Pancreas (tissue), 10 donors: ENCODE data around the gene PRDM5. TPM values are rescaled to one million over a fixed set of nuclear protein-coding genes. Genes with fewer than 3 reads are reported as not detected.

ENCODE experiments used
- ATAC-seq, 4 donors: fragments of 200-7000 bp; cut with Tn5 transposase; one replicate each; pipeline versions ENCODE4 v1.8.0 to v1.9.1; 2020; ENCODE audit warnings: mild to moderate bottlenecking in 4 of 4, moderate library complexity in 4 of 4
- DNase-seq, 6 donors: peaks; one replicate each; pipeline ENCODE4 v3.0.0-alpha.2; 2020
- FAIRE-seq: peaks from 2 replicates; lab custom pipeline; 2012; peaks lifted over from hg19 to GRCh38; lab: Jason Lieb, UNC
- H3K27ac ChIP-seq, 4 donors: fragments of 200-600 bp; sonication (generic); 1 replicate in 3 of 4; 2 replicates in 1 of 4; pipeline versions ENCODE4 v1.5.0 to v1.8.0; 2020
- H3K27me3 ChIP-seq, 4 donors: fragments of 200-600 bp; one replicate each; pipeline ENCODE4 v1.8.0; 2021
- H3K36me3 ChIP-seq, 3 donors: fragments of 200-600 bp; sonication (generic) in 1 of 3; one replicate each; pipeline versions ENCODE4 v1.5.0 to v1.8.0; 2020 to 2021
- H3K4me1 ChIP-seq, 3 donors: fragments of 200-600 bp; one replicate each; pipeline ENCODE4 v1.8.0; 2021
- H3K4me3 ChIP-seq, 4 donors: fragments of 200-600 bp; sonication (generic) in 2 of 4; one replicate each; pipeline versions ENCODE4 v1.5.0 to v1.8.0; 2020 to 2021
- H3K9me3 ChIP-seq, 4 donors: fragments of 200-600 bp; one replicate each; pipeline ENCODE4 v1.8.0; 2021
- CTCF ChIP-seq, 4 donors: fragments of 200-600 bp; sonication (generic) in 3 of 4; IDR thresholded peaks; one replicate each; pipeline versions ENCODE4 v1.5.0 to v1.8.0; 2021; ENCODE audit warnings: antibody characterized with exemption in 4 of 4
- WGBS, 2 donors: extraction: QIAGEN DNeasy Blood & Tissue Kit; methylation state at CpG; one replicate each; pipeline ENCODE4 v1.1.7; 2013; 5-methylcytosine and 5-hydroxymethylcytosine counted together
- intact Hi-C, 3 donors: fragments of 100-400 bp; cut with DNase I; formaldehyde crosslinking; loops; one replicate each; pipeline versions ENCODE4 v1.11.1 to v1.14.2; 2022
- polyA plus RNA-seq, 2 donors: library from polyadenylated mRNA; stranded (reverse); fragments of 200-250 nt; gene quantifications; one replicate each; pipeline ENCODE4 v1.2.3, GENCODE V29; 2013
- total RNA-seq, 6 donors: library from RNA; stranded (reverse); fragmentation: NEBNext Ultra II Directional in 4 of 6; extraction: Animal tissue kit (Norgen Biotek cat#: 25700) in 4 of 6; gene quantifications; one replicate each; pipeline versions ENCODE4 v1.2.1 to v1.2.4, GENCODE V29; 2021 to 2023
- donor health status: healthy with polysubstance abuse.
- donor health status: DM: no; HTN: no; CAD: no; lungs with moderate emphysema.
- donor health status: DM: no; HTN: no; CAD: no.
- donor health status: control.
- donor health status: control.
- donor health status: Bipolar disorder and iron deficiency.
- donor health status: DM: yes; HTN: yes; CAD: no.
- donor health status: DM: no; HTN: no; CAD: no.
- donor health status: DM: no; HTN: no; CAD: no.
- donor health status: DM: yes; HTN: yes; CAD: no.

PRDM5 gene
- total and polyA plus RNA-seq, 8 donors: 2.7 to 13.2 (median 9.5) TPM

DNA sequence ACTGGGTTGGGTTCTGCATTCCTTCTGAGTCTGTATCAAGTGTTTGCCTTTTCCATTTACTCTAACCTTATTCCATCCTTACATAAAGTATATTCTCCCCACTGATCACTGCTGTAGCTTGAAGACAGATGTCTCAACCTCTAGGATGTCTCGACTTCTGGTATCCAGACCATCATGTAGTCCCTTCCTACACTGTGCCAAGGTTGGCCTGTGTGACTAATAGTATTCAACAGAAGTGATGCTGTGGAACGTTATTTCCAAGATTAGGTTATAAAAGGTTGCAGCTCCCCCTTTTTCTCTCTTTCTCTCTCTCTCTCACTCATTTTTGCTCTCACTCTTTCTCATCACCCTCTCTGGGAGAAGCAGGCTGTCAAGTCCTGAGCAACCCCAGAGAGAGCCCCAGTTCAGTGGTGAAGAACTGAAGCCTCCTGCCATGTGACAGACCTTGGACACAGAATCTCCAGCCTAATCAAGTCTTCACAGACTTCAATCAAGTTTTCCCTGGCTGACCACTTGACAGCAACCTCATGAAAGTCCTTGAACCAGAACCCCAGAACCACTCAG is 75.4 kb downstream of the PRDM5 start:
- H3K4me1 ChIP-seq: peaks cover 0 to 3% (median 0%) of the 10 kb centered on the region in 3 donors
- H3K27me3 ChIP-seq: no peaks in the 10 kb centered on the region
- no peaks in the 10 kb centered on the region for H3K9me3 ChIP-seq
- H3K4me3 ChIP-seq: no peak overlapping the region
- no peak for FAIRE-seq
- intact Hi-C loops: no loop called here
- no peak overlapping the region for H3K27ac ChIP-seq
- 86 to 90% methylated on average over 2 of the region's 2 CpGs for WGBS, 2 donors
- DNase-seq: no peak
- ATAC-seq: no peak
- H3K36me3 ChIP-seq: no peaks in the 10 kb centered on the region
- TF ChIP-seq CTCF (IDR thresholded peaks at IDR 0.05): no peak

GRCh38 chr4:120844528-120844921 is 78.0 kb downstream of the PRDM5 start:
- Histone ChIP-seq H3K9me3 (no peaks in the 10 kb centered on the region), H3K36me3 (no peaks in the 10 kb centered on the region), H3K4me3 (no peak overlapping the region), H3K27me3 (no peaks in the 10 kb centered on the region), H3K4me1 (peaks cover 0 to 8% (median 0%) of the 10 kb centered on the region in 3 donors), H3K27ac (no peak overlapping the region)
- FAIRE-seq (no peak), ATAC-seq (no peak), DNase-seq (no peak)
- WGBS, 2 donors: 78 to 86% methylated on average over 2 of the region's 2 CpGs
- TF ChIP-seq CTCF (IDR thresholded peaks at IDR 0.05): no peak
- intact Hi-C loops: no loop called here

DNA sequence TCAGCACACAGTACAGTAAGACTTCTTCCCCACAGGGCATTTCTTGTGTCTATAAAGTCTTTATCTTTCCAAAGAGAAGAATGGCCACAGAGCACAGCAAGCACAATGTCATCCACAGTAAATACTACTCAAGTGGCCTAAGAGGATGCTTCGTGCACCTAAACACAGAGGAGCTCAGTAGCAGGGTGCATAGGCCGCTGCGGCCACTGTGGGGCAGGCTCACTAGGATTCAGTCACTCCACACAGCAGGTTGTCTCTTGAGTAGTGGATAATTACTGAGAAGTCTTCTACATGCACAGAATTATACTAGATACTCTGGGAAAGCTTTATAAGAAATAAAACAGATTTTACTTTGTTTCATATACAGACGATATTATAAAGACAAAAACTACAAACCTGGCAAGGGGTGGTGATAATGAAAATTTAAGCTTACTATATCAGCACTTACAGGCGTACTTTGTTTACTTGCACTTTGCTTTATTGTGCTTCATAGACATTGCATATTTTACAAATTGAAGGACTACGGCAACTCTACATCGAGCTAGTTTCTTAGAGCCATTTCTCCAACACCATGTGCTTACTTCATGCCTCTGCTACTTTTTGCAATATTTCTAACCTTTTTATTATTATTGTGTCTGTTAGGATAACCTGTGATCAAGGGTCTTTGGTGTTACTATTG is 78.5 kb downstream of the PRDM5 start:
- peak in 1 of 6 donors; percentile 16 for DNase-seq
- TF ChIP-seq CTCF (IDR thresholded peaks at IDR 0.05): no peak
- Histone ChIP-seq H3K27me3 (no peaks in the 10 kb centered on the region), H3K4me1 (peaks cover 0 to 8% (median 0%) of the 10 kb centered on the region in 3 donors), H3K4me3 (no peak overlapping the region), H3K36me3 (no peaks in the 10 kb centered on the region), H3K9me3 (no peaks in the 10 kb centered on the region), H3K27ac (no peak overlapping the region)
- ATAC-seq: peak in 3 of 4 donors; percentile 71 to 78 (median 77)
- no peak for FAIRE-seq
- intact Hi-C loops: no loop called here
- WGBS, 2 donors: 94 to 95% methylated on average over 7 of the region's 7 CpGs

GRCh38 chr4:120842031-120842430 is 80.5 kb downstream of the PRDM5 start:
- peak in 3 of 4 donors; percentile 31 to 72 (median 60) for ATAC-seq
- H3K27ac ChIP-seq: no peak overlapping the region
- intact Hi-C loops: no loop called here
- H3K9me3 ChIP-seq: no peaks in the 10 kb centered on the region
- H3K36me3 ChIP-seq: no peaks in the 10 kb centered on the region
- H3K4me1 ChIP-seq: peaks cover 0 to 8% (median 0%) of the 10 kb centered on the region in 3 donors
- H3K27me3 ChIP-seq: no peaks in the 10 kb centered on the region
- 11 to 13% methylated on average over 3 of the region's 3 CpGs for WGBS, 2 donors
- no peak for TF ChIP-seq CTCF (IDR thresholded peaks at IDR 0.05)
- no peak overlapping the region for H3K4me3 ChIP-seq
- DNase-seq: no peak
- FAIRE-seq: no peak

DNA sequence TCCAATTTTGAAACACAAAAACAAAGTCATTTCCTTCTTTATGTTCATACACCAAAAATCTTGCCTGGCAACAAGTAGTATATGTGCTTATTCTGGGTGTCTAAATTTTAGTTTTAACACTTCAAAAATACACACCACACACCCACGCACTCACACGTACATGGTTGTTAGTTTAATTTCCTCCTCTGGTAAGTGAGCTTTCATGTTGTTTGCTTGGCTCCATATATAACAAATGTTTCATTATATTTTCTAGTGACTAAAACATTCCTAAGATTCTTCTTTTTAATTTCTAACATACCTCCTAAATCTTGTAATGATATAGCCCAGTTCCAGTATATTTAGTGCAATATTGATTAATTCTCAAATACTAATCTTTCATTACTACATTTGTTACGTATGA is 80.9 kb downstream of the PRDM5 start:
- Histone ChIP-seq H3K36me3 (no peaks in the 10 kb centered on the region), H3K27ac (no peak overlapping the region), H3K9me3 (no peaks in the 10 kb centered on the region), H3K27me3 (no peaks in the 10 kb centered on the region), H3K4me1 (peaks cover 0 to 8% (median 0%) of the 10 kb centered on the region in 3 donors), H3K4me3 (no peak overlapping the region)
- FAIRE-seq: no peak
- TF ChIP-seq CTCF (IDR thresholded peaks at IDR 0.05): no peak
- intact Hi-C loops: no loop called here
- DNase-seq: no peak
- ATAC-seq: no peak
- 63 to 69% methylated on average over 3 of the region's 3 CpGs for WGBS, 2 donors
